Measurements from ENCODE around the gene AZIN2.
A peak's percentile ranks its signal among the peaks of the same experiment; 100 is the strongest.

Gene AZIN2

GRCh38 chr1:33080885-33081553, at the start of gene AZIN2:
AZIN2 (plus strand) TSS chr1:33081153; CDS start chr1:33082250, 1,097 bp downstream.
- H3K4me3 ChIP-seq (ENCODE audit: low read depth, low read length), result peak within 1 kb of the TSS; percentile 92
- H3K27me3 ChIP-seq (replicated peaks), result no peaks in the 10 kb centered on the region
- peak; percentile 15 for TF ChIP-seq CTCF (IDR thresholded peaks at IDR 0.05; ENCODE audit: low read depth, low read length, missing control alignments)
- H3K36me3 ChIP-seq (replicated peaks), result no peaks in the 10 kb centered on the region
- in situ Hi-C loops (cut with HindIII; ENCODE audit: low pct_ligation_motif_present, low sequenced_read_pairs), result no loop called here
- H3K27ac ChIP-seq, result peak within 1 kb of the TSS; percentile 14
- peak; percentile 95 for DNase-seq

DNA sequence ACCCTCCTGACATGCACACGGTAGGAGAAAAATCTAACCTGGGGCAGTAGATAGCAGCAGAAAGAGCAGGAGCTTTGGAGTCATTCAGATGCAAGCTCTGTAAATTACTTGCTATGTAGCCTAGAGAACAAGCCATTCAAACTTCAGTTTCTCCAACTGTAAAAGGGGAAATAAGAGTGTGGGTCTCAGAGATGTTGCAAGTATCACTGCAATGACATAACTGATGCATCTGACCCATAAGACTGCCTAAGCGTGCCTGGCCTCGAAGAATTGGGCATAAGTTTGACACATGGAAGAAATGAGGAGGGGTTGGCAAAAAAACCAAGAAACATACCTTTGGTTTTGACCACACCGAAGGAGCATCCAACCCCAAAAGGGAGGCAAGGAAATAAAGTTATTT, 49.4 kb upstream of the AZIN2 start:
- no peak for TF ChIP-seq CTCF (IDR thresholded peaks at IDR 0.05; ENCODE audit: low read depth, low read length, missing control alignments)
- DNase-seq, result no peak
- H3K36me3 ChIP-seq (replicated peaks), result peaks cover 4% of the 10 kb centered on the region
- H3K27ac ChIP-seq, result no peak overlapping the region
- no peaks in the 10 kb centered on the region for H3K27me3 ChIP-seq (replicated peaks)
- in situ Hi-C loops (cut with HindIII; ENCODE audit: low pct_ligation_motif_present, low sequenced_read_pairs), result no loop called here
- H3K4me3 ChIP-seq (ENCODE audit: low read depth, low read length), result no peak overlapping the region

GRCh38 chr1:33032126-33032869, 48.7 kb upstream of the AZIN2 start:
- no peak overlapping the region for H3K4me3 ChIP-seq (ENCODE audit: low read depth, low read length)
- H3K27ac ChIP-seq, result no peak overlapping the region
- H3K27me3 ChIP-seq (replicated peaks), result no peaks in the 10 kb centered on the region
- TF ChIP-seq CTCF (IDR thresholded peaks at IDR 0.05; ENCODE audit: low read depth, low read length, missing control alignments), result no peak
- DNase-seq, result no peak
- in situ Hi-C loops (cut with HindIII; ENCODE audit: low pct_ligation_motif_present, low sequenced_read_pairs), result no loop called here
- H3K36me3 ChIP-seq (replicated peaks), result peaks cover 4% of the 10 kb centered on the region

DNA sequence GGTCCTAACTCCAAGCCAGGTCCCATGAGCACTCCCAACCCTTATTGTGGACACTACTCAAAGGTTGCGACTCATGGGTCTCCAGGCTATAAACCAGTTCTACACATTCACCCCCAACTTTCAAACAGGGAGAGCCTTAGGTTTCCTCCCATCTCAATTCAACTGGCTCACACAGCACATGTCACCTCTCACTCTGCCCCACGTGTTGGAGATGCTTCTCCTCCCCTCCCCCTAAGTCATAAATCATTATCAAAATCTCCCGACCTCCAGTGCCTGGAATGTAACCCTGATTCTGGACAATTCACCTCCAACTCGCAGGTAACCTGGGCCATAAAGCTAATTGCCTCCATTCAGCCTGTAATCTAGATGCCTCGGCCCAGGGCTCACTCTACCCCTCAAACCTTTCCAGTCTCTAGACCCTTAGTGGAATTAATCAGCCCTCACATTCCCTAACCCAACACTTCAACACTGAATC, 44.9 kb upstream of the AZIN2 start:
- DNase-seq, result no peak
- peak overlapping the region; percentile 90 for H3K27ac ChIP-seq

More for the DNA sequence above, 44.9 kb upstream of the AZIN2 start:
- no peak for TF ChIP-seq CTCF (IDR thresholded peaks at IDR 0.05; ENCODE audit: low read depth, low read length, missing control alignments)
- H3K36me3 ChIP-seq (replicated peaks), result no peaks in the 10 kb centered on the region
- no peaks in the 10 kb centered on the region for H3K27me3 ChIP-seq (replicated peaks)
- H3K4me3 ChIP-seq (ENCODE audit: low read depth, low read length), result peak overlapping the region; percentile 89
- in situ Hi-C loops (cut with HindIII; ENCODE audit: low pct_ligation_motif_present, low sequenced_read_pairs), result no loop called here
